Natural killer cell (primary cell): ENCODE measurements around the gene TIGD2. TPM values are rescaled to one million over a fixed set of nuclear protein-coding genes. Genes with fewer than 3 reads are reported as not detected.

Experiments
- ATAC-seq, 3 donors: fragments of 150-1000 bp in 2 of 3; fragments of 200-7000 bp in 1 of 3; cut with Tn5 transposase; 1 replicate in 1 of 3; 2 replicates in 2 of 3; pipeline ENCODE4 v1.10.0; 2021; ENCODE audit warnings: mild to moderate bottlenecking in 2 of 3, moderate library complexity in 2 of 3
- DNase-seq, 2 donors: peaks; one replicate each; pipeline versions ENCODE4 v3.0.0 to v3.0.0-alpha.2; 2013 to 2021; ENCODE audit warnings: mixed read lengths in 1 of 2
- H3K27ac ChIP-seq: one replicate; pipeline ENCODE4 v1.5.1; 2013; ENCODE audit warnings: mild to moderate bottlenecking, low read length
- H3K27me3 ChIP-seq: one replicate; pipeline ENCODE4 v1.6.1; 2013; ENCODE audit warnings: low read length; ENCODE audit not compliant: control insufficient read depth, insufficient read depth
- H3K36me3 ChIP-seq: one replicate; pipeline ENCODE4 v1.6.1; 2013; ENCODE audit warnings: low read length; ENCODE audit not compliant: control insufficient read depth, insufficient read depth
- H3K4me1 ChIP-seq: one replicate; pipeline ENCODE4 v1.6.1; 2013; ENCODE audit warnings: low read length; ENCODE audit not compliant: control insufficient read depth, insufficient read depth
- H3K4me3 ChIP-seq: one replicate; pipeline ENCODE4 v1.5.1; 2013; ENCODE audit warnings: low read length
- H3K9me3 ChIP-seq: one replicate; pipeline ENCODE4 v1.6.1; 2013; ENCODE audit warnings: low read length; ENCODE audit not compliant: control insufficient read depth, insufficient read depth
- H3K27ac Mint-ChIP-seq, 2 donors: one replicate each; pipeline ENCODE4 v1.8.0; 2022; ENCODE audit warnings: mild to moderate bottlenecking in 2 of 2, mixed read lengths in 2 of 2, moderate library complexity in 1 of 2
- H3K27me3 Mint-ChIP-seq, 2 donors: one replicate each; pipeline ENCODE4 v1.8.0; 2022; ENCODE audit warnings: low read depth in 2 of 2, mixed read lengths in 2 of 2
- H3K36me3 Mint-ChIP-seq: one replicate; pipeline ENCODE4 v1.8.0; 2022; ENCODE audit warnings: mixed read lengths
- H3K4me1 Mint-ChIP-seq, 2 donors: one replicate each; pipeline ENCODE4 v1.8.0; 2022; ENCODE audit warnings: mixed read lengths in 2 of 2
- H3K4me3 Mint-ChIP-seq: one replicate; pipeline ENCODE4 v1.8.0; 2022; ENCODE audit warnings: mild to moderate bottlenecking, moderate library complexity, mixed read lengths
- H3K9me3 Mint-ChIP-seq, 2 donors: one replicate each; pipeline ENCODE4 v1.8.0; 2022; ENCODE audit warnings: mixed read lengths in 2 of 2
- WGBS: methylation state at CpG from one replicate; pipeline ENCODE4 v1.1.7; 2013; ENCODE audit warnings: missing lambda C conversion rate; ENCODE audit not compliant: insufficient coverage; 5-methylcytosine and 5-hydroxymethylcytosine counted together
- intact Hi-C: fragments of 100-400 bp; cut with micrococcal nuclease; formaldehyde crosslinking; loops from one replicate; pipeline ENCODE4 v1.14.2; 2022
- total RNA-seq, 4 donors: library from RNA; stranded (reverse); fragments of 120-200 nt in 1 of 4; gene quantifications; one replicate each; pipeline versions ENCODE4 v1.2.3 to v1.2.4, GENCODE V29; 2013 to 2022
- TF ChIP-seq, protein P1 (sequence below): fragments of 200-600 bp; IDR thresholded peaks from one replicate; pipeline ENCODE4 v1.8.0; 2022; ENCODE audit warnings: antibody characterized with exemption

Gene TIGD2
- total RNA-seq, 3 donors from 2014 or later (not counting 1 experiment from before 2014, with no cell fraction given), result 3.2 to 7.6 (median 5.1) TPM

DNA sequence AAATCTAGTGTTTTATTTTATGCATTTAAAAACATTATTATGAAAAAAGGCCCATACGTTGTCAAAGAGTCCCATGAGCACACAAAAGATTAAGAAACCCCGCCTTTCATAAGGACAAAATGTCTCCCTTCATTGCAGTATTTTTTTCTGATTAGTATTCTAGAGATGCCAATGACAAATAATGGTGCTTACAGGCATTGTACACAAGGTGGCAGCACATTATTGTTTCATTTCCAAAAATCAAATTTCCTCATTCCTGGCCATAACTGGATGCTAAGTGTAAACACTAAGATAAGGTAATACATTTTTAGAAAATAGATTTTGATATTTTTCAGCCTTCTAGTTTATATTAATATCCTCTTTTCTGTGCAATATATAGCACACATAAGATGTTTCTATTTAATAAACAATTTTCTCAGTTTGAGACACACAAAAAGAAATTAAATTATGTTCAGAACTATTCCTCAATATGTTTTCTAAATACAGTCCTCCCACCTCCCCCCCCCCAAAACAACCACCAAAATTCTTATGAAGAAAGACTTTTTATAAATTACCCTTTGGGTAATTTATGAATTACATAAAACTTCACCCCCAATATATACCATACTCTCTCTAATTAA, 47.7 kb downstream of the TIGD2 start:
- peak; percentile 59 to 76 (median 62) for ATAC-seq
- Mint-ChIP-seq H3K9me3 (no peaks in the 10 kb centered on the region), H3K4me3 (no peak overlapping the region), H3K27ac (no peak overlapping the region), H3K27me3 (peaks cover 7 to 13% of the 10 kb centered on the region in 2 donors), H3K4me1 (no peaks in the 10 kb centered on the region), H3K36me3 (no peaks in the 10 kb centered on the region)
- intact Hi-C loops, result loop anchor here (1.0 to 2.0 kb wide), 2 partner anchors 275 to 742 kb away; no protein-coding TSS in a partner anchor
- peak in 1 of 2 donors; percentile 61 for DNase-seq
- Histone ChIP-seq H3K27me3 (no peaks in the 10 kb centered on the region), H3K27ac (no peak overlapping the region), H3K4me1 (no peaks in the 10 kb centered on the region), H3K9me3 (no peaks in the 10 kb centered on the region), H3K36me3 (no peaks in the 10 kb centered on the region), H3K4me3 (no peak overlapping the region)
- TF ChIP-seq, protein P1, sequence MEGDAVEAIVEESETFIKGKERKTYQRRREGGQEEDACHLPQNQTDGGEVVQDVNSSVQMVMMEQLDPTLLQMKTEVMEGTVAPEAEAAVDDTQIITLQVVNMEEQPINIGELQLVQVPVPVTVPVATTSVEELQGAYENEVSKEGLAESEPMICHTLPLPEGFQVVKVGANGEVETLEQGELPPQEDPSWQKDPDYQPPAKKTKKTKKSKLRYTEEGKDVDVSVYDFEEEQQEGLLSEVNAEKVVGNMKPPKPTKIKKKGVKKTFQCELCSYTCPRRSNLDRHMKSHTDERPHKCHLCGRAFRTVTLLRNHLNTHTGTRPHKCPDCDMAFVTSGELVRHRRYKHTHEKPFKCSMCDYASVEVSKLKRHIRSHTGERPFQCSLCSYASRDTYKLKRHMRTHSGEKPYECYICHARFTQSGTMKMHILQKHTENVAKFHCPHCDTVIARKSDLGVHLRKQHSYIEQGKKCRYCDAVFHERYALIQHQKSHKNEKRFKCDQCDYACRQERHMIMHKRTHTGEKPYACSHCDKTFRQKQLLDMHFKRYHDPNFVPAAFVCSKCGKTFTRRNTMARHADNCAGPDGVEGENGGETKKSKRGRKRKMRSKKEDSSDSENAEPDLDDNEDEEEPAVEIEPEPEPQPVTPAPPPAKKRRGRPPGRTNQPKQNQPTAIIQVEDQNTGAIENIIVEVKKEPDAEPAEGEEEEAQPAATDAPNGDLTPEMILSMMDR, result peak; percentile 74
- WGBS, result no CpG with 5 or more reads among the region's 2 CpGs

DNA sequence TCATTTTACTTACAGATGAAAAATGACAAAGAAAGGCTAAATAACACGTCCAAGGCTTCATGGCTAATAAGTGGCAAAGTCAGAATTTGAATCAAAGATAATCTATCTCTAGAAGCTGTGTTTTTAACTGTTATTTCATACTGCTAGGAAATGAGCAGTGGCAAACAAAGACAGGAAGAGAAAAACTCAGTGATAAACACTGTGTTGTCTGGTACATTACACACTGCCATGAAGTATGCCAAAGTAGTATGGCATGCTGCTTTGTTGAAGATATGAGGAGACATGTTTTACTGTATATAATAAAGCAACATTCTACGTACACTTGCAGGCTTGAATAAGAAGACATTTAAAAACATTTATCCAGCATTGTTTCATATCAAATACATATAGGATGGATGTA, 49.5 kb downstream of the TIGD2 start:
- H3K4me3 Mint-ChIP-seq, result no peak overlapping the region
- intact Hi-C loops, result no loop called here
- ATAC-seq (no peak), DNase-seq (no peak)
- no peaks in the 10 kb centered on the region for H3K27me3 ChIP-seq
- H3K27ac Mint-ChIP-seq, result no peak overlapping the region
- H3K36me3 ChIP-seq, result no peaks in the 10 kb centered on the region
- peaks cover 7 to 13% of the 10 kb centered on the region in 2 donors for H3K27me3 Mint-ChIP-seq
- H3K4me1 ChIP-seq, result no peaks in the 10 kb centered on the region
- no peaks in the 10 kb centered on the region for H3K36me3 Mint-ChIP-seq
- H3K9me3 ChIP-seq, result no peaks in the 10 kb centered on the region
- no peak overlapping the region for H3K27ac ChIP-seq
- 67% methylated on average over 1 of the region's 2 CpGs for WGBS
- TF ChIP-seq, protein P1, result no peak
- H3K4me3 ChIP-seq, result no peak overlapping the region
- no peaks in the 10 kb centered on the region for H3K9me3 Mint-ChIP-seq
- no peaks in the 10 kb centered on the region for H3K4me1 Mint-ChIP-seq

DNA sequence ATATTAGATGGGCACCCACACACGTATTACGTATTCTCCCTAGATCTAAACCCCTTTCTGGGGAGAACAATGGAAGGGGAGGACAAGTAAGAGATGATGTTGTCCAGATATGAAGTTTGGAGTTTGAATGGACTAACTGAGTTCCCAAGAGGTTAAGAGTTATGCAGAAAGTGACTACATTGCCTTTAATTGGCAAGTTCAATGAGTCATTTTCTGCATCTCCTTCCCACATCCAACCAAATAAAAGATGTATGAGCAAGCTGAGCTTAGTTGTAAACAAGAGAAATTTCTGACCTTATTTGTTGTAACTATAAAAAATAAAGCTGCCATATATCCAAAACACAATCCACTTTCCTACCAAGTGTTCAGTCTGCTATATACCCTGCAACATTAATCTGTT, 50.5 kb downstream of the TIGD2 start:
- DNase-seq, result no peak
- Mint-ChIP-seq H3K4me3 (no peak overlapping the region), H3K4me1 (no peaks in the 10 kb centered on the region), H3K36me3 (no peaks in the 10 kb centered on the region), H3K9me3 (no peaks in the 10 kb centered on the region), H3K27ac (no peak overlapping the region), H3K27me3 (peaks cover 7 to 13% of the 10 kb centered on the region in 2 donors)
- intact Hi-C loops, result no loop called here
- no CpG with 5 or more reads among the region's 2 CpGs for WGBS
- Histone ChIP-seq H3K36me3 (no peaks in the 10 kb centered on the region), H3K9me3 (no peaks in the 10 kb centered on the region), H3K27ac (no peak overlapping the region), H3K27me3 (no peaks in the 10 kb centered on the region), H3K4me3 (no peak overlapping the region), H3K4me1 (no peaks in the 10 kb centered on the region)
- no peak for ATAC-seq
- TF ChIP-seq, protein P1, result no peak

DNA sequence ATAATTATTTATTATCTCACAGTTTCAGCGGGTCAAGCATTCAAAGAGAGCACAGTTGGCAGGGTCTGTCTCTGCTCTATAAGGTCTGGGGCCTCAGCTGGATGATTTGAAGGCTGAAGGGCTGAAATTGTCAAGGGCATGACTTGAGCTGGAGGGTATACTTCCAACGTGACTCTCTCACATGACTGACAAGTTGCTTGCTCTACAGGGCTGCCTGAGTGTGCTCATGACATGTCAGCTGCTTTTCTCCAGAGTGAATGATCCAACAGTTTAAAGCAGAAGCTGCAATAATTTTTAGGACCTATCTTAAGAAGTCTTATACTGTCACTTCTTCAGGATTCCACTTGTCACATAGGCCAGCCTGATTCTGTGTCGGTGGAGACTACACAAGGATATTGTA, 51.2 kb downstream of the TIGD2 start:
- H3K4me1 Mint-ChIP-seq, result no peaks in the 10 kb centered on the region
- DNase-seq (no peak), ATAC-seq (no peak)
- 72% methylated on average over 2 of the region's 3 CpGs for whole genome bisulfite sequencing
- TF ChIP-seq, protein P1, result no peak
- H3K4me3 ChIP-seq, result no peak overlapping the region
- no peaks in the 10 kb centered on the region for H3K9me3 Mint-ChIP-seq
- intact Hi-C loops, result no loop called here
- no peak overlapping the region for H3K27ac Mint-ChIP-seq
- no peak overlapping the region for H3K27ac ChIP-seq
- H3K36me3 Mint-ChIP-seq, result no peaks in the 10 kb centered on the region
- H3K27me3 ChIP-seq, result no peaks in the 10 kb centered on the region
- no peaks in the 10 kb centered on the region for H3K9me3 ChIP-seq
- H3K36me3 ChIP-seq, result no peaks in the 10 kb centered on the region
- no peaks in the 10 kb centered on the region for H3K4me1 ChIP-seq
- H3K27me3 Mint-ChIP-seq, result peaks cover 7 to 12% of the 10 kb centered on the region in 2 donors
- no peak overlapping the region for H3K4me3 Mint-ChIP-seq
